ENCODE measurements around the gene ENTPD7.

GRCh38 chr10:99708428-99709012, 49.2 kb downstream of the ENTPD7 start:
- TF ChIP-seq, protein P1, sequence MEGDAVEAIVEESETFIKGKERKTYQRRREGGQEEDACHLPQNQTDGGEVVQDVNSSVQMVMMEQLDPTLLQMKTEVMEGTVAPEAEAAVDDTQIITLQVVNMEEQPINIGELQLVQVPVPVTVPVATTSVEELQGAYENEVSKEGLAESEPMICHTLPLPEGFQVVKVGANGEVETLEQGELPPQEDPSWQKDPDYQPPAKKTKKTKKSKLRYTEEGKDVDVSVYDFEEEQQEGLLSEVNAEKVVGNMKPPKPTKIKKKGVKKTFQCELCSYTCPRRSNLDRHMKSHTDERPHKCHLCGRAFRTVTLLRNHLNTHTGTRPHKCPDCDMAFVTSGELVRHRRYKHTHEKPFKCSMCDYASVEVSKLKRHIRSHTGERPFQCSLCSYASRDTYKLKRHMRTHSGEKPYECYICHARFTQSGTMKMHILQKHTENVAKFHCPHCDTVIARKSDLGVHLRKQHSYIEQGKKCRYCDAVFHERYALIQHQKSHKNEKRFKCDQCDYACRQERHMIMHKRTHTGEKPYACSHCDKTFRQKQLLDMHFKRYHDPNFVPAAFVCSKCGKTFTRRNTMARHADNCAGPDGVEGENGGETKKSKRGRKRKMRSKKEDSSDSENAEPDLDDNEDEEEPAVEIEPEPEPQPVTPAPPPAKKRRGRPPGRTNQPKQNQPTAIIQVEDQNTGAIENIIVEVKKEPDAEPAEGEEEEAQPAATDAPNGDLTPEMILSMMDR (IDR thresholded peaks at IDR 0.05), result no peak
- TF ChIP-seq EZH2 (IDR thresholded peaks at IDR 0.05; ENCODE audit: borderline replicate concordance, insufficient read depth, low read depth, low read length, poor library complexity, severe bottlenecking), result no peak

Data from B cell (primary cell).